ENCODE results near the gene TRAPPC13.
"Not testable (repeated sequence)": the region's sequence is repeated elsewhere in the genome, so short reads cannot be mapped to it uniquely, and the experiment has no call there.

TRAPPC13 gene

GRCh38 chr5:65624571-65625555 lies at the start of gene TRAPPC13, which contains the start of gene SHLD3:
Gene TRAPPC13 (plus strand): TSS chr5:65625027. CDS start chr5:65625061, 34 bp downstream.
Gene SHLD3 (plus strand): TSS chr5:65625027. CDS start chr5:65629588, 4,561 bp downstream.
- peak; percentile 63 to 74 for DNase-seq (ENCODE audit: low read depth in 2 of 2)

GRCh38 chr5:65577141-65577540 lies 47.7 kb upstream of the TRAPPC13 start:
- DNase-seq (ENCODE audit: low read depth in 2 of 2) = no peak

GRCh38 chr5:65588694-65589093 lies 36.1 kb upstream of the TRAPPC13 start:
- no peak for DNase-seq (ENCODE audit: low read depth in 2 of 2)

GRCh38 chr5:65601761-65602160 lies 23.1 kb upstream of the TRAPPC13 start:
- DNase-seq (ENCODE audit: low read depth in 2 of 2) = not testable (repeated sequence)

- DNase-seq (ENCODE audit: low read depth in 2 of 2) = no peak
These were observed 13.3 kb upstream of the TRAPPC13 start for GRCh38 chr5:65611524-65611923.

GRCh38 chr5:65612298-65612907 lies 12.4 kb upstream of the TRAPPC13 start:
- DNase-seq (ENCODE audit: low read depth in 2 of 2) = no peak

GRCh38 chr5:65620021-65620420 lies 4.8 kb upstream of the TRAPPC13 start:
- DNase-seq (ENCODE audit: low read depth in 2 of 2) = no peak

GRCh38 chr5:65621961-65622360 lies 2.9 kb upstream of the TRAPPC13 start:
- DNase-seq (ENCODE audit: low read depth in 2 of 2) = not testable (repeated sequence)

GRCh38 chr5:65623482-65623881 lies 1.3 kb upstream of the TRAPPC13 start:
- DNase-seq (ENCODE audit: low read depth in 2 of 2) = no peak

- DNase-seq (ENCODE audit: low read depth in 2 of 2) = peak; percentile 83 to 85
These were observed 729 bp upstream of the TRAPPC13 start, which contains the start of gene TRIM23 for GRCh38 chr5:65624025-65624570. Gene TRIM23 (minus strand): TSS chr5:65624333. CDS start chr5:65624274, 59 bp downstream.

- DNase-seq (ENCODE audit: low read depth in 2 of 2) = no peak
These were observed 916 bp downstream of the TRAPPC13 start for GRCh38 chr5:65625743-65626142.

GRCh38 chr5:65630981-65631380 lies 6.2 kb downstream of the TRAPPC13 start:
- DNase-seq (ENCODE audit: low read depth in 2 of 2) = no peak

GRCh38 chr5:65640240-65640639 lies 15.4 kb downstream of the TRAPPC13 start:
- no peak for DNase-seq (ENCODE audit: low read depth in 2 of 2)

GRCh38 chr5:65646938-65647337 lies 22.1 kb downstream of the TRAPPC13 start:
- no peak for DNase-seq (ENCODE audit: low read depth in 2 of 2)

- DNase-seq (ENCODE audit: low read depth in 2 of 2) = no peak
These were observed 23.1 kb downstream of the TRAPPC13 start for GRCh38 chr5:65647941-65648340.

GRCh38 chr5:65651144-65651543 lies 26.3 kb downstream of the TRAPPC13 start:
- DNase-seq (ENCODE audit: low read depth in 2 of 2) = no peak

- no peak for DNase-seq (ENCODE audit: low read depth in 2 of 2)
These were observed 29.9 kb downstream of the TRAPPC13 start for GRCh38 chr5:65654713-65655112.

- DNase-seq (ENCODE audit: low read depth in 2 of 2) = no peak
These were observed 39.1 kb downstream of the TRAPPC13 start for GRCh38 chr5:65663804-65664521.

- no peak for DNase-seq (ENCODE audit: low read depth in 2 of 2)
These were observed 43.9 kb downstream of the TRAPPC13 start for GRCh38 chr5:65668696-65669095.

GRCh38 chr5:65672796-65673195 lies 48.0 kb downstream of the TRAPPC13 start:
- DNase-seq (ENCODE audit: low read depth in 2 of 2) = no peak

GRCh38 chr5:65674749-65675148 lies 49.9 kb downstream of the TRAPPC13 start:
- no peak for DNase-seq (ENCODE audit: low read depth in 2 of 2)

- not testable (repeated sequence) for DNase-seq (ENCODE audit: low read depth in 2 of 2)
These were observed 51.2 kb downstream of the TRAPPC13 start for GRCh38 chr5:65676056-65676455.
